ENCODE results near the gene PSAT1.
"Not testable (repeated sequence)": the region's sequence is repeated elsewhere in the genome, so short reads cannot be mapped to it uniquely, and the experiment has no call there.

The PSAT1 gene

GRCh38 chr9:78296893-78297671 is at the start of gene PSAT1:
PSAT1 (plus strand) TSS chr9:78297125; CDS start chr9:78297211, 86 bp downstream.
- peak; percentile 86 for DNase-seq (ENCODE audit: low read depth, low spot score)

- no peak for DNase-seq (ENCODE audit: low read depth, low spot score)
These were observed 48.3 kb upstream of the PSAT1 start for GRCh38 chr9:78248635-78249034.

- DNase-seq (ENCODE audit: low read depth, low spot score), result no peak
These were observed 47.4 kb upstream of the PSAT1 start for GRCh38 chr9:78249542-78249941.

GRCh38 chr9:78252616-78253015 is 44.3 kb upstream of the PSAT1 start:
- DNase-seq (ENCODE audit: low read depth, low spot score), result no peak

GRCh38 chr9:78253285-78253684 is 43.6 kb upstream of the PSAT1 start:
- no peak for DNase-seq (ENCODE audit: low read depth, low spot score)

- DNase-seq (ENCODE audit: low read depth, low spot score), result no peak
These were observed 35.4 kb upstream of the PSAT1 start for GRCh38 chr9:78261403-78262001.

GRCh38 chr9:78262655-78263054 is 34.3 kb upstream of the PSAT1 start:
- no peak for DNase-seq (ENCODE audit: low read depth, low spot score)

- no peak for DNase-seq (ENCODE audit: low read depth, low spot score)
These were observed 29.0 kb upstream of the PSAT1 start for GRCh38 chr9:78267889-78268288.

- no peak for DNase-seq (ENCODE audit: low read depth, low spot score)
These were observed 27.1 kb upstream of the PSAT1 start for GRCh38 chr9:78269784-78270183.

GRCh38 chr9:78272307-78272706 is 24.6 kb upstream of the PSAT1 start:
- DNase-seq (ENCODE audit: low read depth, low spot score), result no peak

GRCh38 chr9:78273761-78274160 is 23.2 kb upstream of the PSAT1 start:
- DNase-seq (ENCODE audit: low read depth, low spot score), result no peak

- DNase-seq (ENCODE audit: low read depth, low spot score), result no peak
These were observed 18.6 kb upstream of the PSAT1 start for GRCh38 chr9:78278177-78278777.

- no peak for DNase-seq (ENCODE audit: low read depth, low spot score)
These were observed 18.1 kb upstream of the PSAT1 start for GRCh38 chr9:78278801-78279200.

GRCh38 chr9:78280982-78281668 is 15.8 kb upstream of the PSAT1 start:
- peak; percentile 86 for DNase-seq (ENCODE audit: low read depth, low spot score)

- DNase-seq (ENCODE audit: low read depth, low spot score), result not testable (repeated sequence)
These were observed 12.7 kb upstream of the PSAT1 start for GRCh38 chr9:78284181-78284580.

GRCh38 chr9:78286125-78286524 is 10.8 kb upstream of the PSAT1 start:
- no peak for DNase-seq (ENCODE audit: low read depth, low spot score)

- DNase-seq (ENCODE audit: low read depth, low spot score), result no peak
These were observed 10.0 kb upstream of the PSAT1 start for GRCh38 chr9:78286946-78287388.

- no peak for DNase-seq (ENCODE audit: low read depth, low spot score)
These were observed 8.6 kb upstream of the PSAT1 start for GRCh38 chr9:78288214-78288892.

- DNase-seq (ENCODE audit: low read depth, low spot score), result no peak
These were observed 7.5 kb upstream of the PSAT1 start for GRCh38 chr9:78289474-78289873.

GRCh38 chr9:78291240-78291925 is 5.5 kb upstream of the PSAT1 start:
- no peak for DNase-seq (ENCODE audit: low read depth, low spot score)

GRCh38 chr9:78292026-78292425 is 4.9 kb upstream of the PSAT1 start:
- DNase-seq (ENCODE audit: low read depth, low spot score), result no peak
